ENCODE measurements around the gene MIDN.
A peak's percentile ranks its signal among the peaks of the same experiment; 100 is the strongest.

The MIDN gene

GRCh38 chr19:1274081-1274851 lies 25.9 kb downstream of the MIDN start (continued):
- TF ChIP-seq ZNF449 (tag by site-specific recombination; IDR thresholded peaks at IDR 0.05) (no peak), ZNF843 (tag by site-specific recombination; IDR thresholded peaks at IDR 0.05) (no peak), OVOL3 (tag by site-specific recombination; IDR thresholded peaks at IDR 0.05) (no peak), BCL6B (tag by site-specific recombination; IDR thresholded peaks at IDR 0.05) (no peak), ZNF24 (tag by site-specific recombination; IDR thresholded peaks at IDR 0.05) (no peak), ZSCAN5A (tag by site-specific recombination; IDR thresholded peaks at IDR 0.05) (no peak), ZNF501 (tag by site-specific recombination; IDR thresholded peaks at IDR 0.05) (no peak), ZNF146 (tag by site-specific recombination; IDR thresholded peaks at IDR 0.05) (no peak), SP3 (tag by site-specific recombination; IDR thresholded peaks at IDR 0.05) (no peak), ZBTB6 (tag by site-specific recombination; IDR thresholded peaks at IDR 0.05) (peak; percentile 36; the same call in 1 of the 2 replicates), OSR2 (tag by site-specific recombination; IDR thresholded peaks at IDR 0.05) (no peak), PBX3 (CRISPR knock-in tag; IDR thresholded peaks at IDR 0.05) (no peak), ZNF221 (tag by site-specific recombination; IDR thresholded peaks at IDR 0.05; ENCODE audit: borderline replicate concordance) (no peak), RBAK (tag by site-specific recombination; IDR thresholded peaks at IDR 0.05) (no peak), ZNF830 (tag by site-specific recombination; IDR thresholded peaks at IDR 0.05; ENCODE audit: low read depth) (no peak), GLIS1 (tag by site-specific recombination; IDR thresholded peaks at IDR 0.05) (0 out of 2 replicates have a peak, but pooled peaks have one; percentile 5), ZNF114 (tag by site-specific recombination; IDR thresholded peaks at IDR 0.05) (no peak), SETDB1 (IDR thresholded peaks at IDR 0.05; ENCODE audit: insufficient read length, low read length) (no peak), PATZ1 (tag by site-specific recombination; IDR thresholded peaks at IDR 0.05) (no peak; the same call in 1 of the 2 replicates)
